ENCODE data around the gene PCBP3. TPM values are rescaled to one million over a fixed set of nuclear protein-coding genes. Genes with fewer than 3 reads are reported as not detected.
"Not testable (repeated sequence)": the region's sequence is repeated elsewhere in the genome, so short reads cannot be mapped to it uniquely, and the experiment has no call there.

The PCBP3 gene
- total and polyA plus RNA-seq, 2 of the 8 experiments (the other 6 are each of a cell fraction or from before 2014, with no cell fraction given) = 3.5 to 6.3 TPM

DNA sequence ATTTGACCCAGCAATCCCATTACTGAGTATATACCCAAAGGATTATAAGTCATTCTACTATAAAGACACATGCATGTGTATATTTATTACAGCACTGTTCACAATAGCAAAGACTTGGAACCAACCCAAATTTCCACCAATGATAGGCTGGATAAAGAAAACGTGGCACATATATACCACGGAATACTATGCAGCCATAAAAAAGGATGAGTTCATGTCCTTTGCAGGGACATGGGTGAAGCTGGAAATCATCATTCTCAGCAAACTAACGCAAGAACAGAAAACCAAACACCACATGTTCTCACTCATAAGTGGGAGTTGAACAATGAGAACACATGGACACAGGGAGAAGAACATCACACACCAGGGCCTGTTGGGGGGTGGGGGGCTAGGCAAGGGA lies 165.1 kb downstream of the PCBP3 start:
- H3K27me3 ChIP-seq (replicated peaks in 1 of 4; ENCODE audit: control insufficient read depth in 3 of 4, extremely low read depth in 1 of 4, insufficient read depth in 3 of 4, low read length in 3 of 4); H3K36me3 ChIP-seq (ENCODE audit: control insufficient read depth in 2 of 4, insufficient read depth in 4 of 4, low read length in 3 of 4); H2BK5ac ChIP-seq (ENCODE audit: low read depth, low read length); H3K9me3 ChIP-seq (ENCODE audit: insufficient read depth in 2 of 2, low read depth in 1 of 2, low read length in 1 of 2); H3K23me2 ChIP-seq (ENCODE audit: low read depth, low read length); H4K8ac ChIP-seq (ENCODE audit: extremely low read depth, insufficient read depth, low read length); POLR2A ChIA-PET (ENCODE audit: partially characterized antibody); H2BK12ac ChIP-seq (ENCODE audit: low read depth, low read length); H2BK120ac ChIP-seq (replicated peaks; ENCODE audit: low read depth, low read length); H3K9ac ChIP-seq (replicated peaks in 1 of 4; ENCODE audit: extremely low read depth in 1 of 4, low read depth in 3 of 4, low read length in 3 of 4); H3K79me2 ChIP-seq (ENCODE audit: control insufficient read depth in 1 of 2, insufficient read depth in 2 of 2, low read length in 2 of 2); H3K56ac ChIP-seq (replicated peaks; ENCODE audit: insufficient read length, low read depth, low read length); DNase-seq (ENCODE audit: low read depth in 1 of 2, low spot score in 2 of 2); H3K14ac ChIP-seq (ENCODE audit: insufficient read length); H2BK20ac ChIP-seq (ENCODE audit: low read length); H3K4me2 ChIP-seq (ENCODE audit: insufficient read depth in 1 of 2, low read depth in 2 of 2, low read length in 2 of 2); H3K4me3 ChIP-seq (ENCODE audit: extremely low read depth in 1 of 4, insufficient read depth in 2 of 4, low read depth in 3 of 4, low read length in 4 of 4); H2AK5ac ChIP-seq (ENCODE audit: low read depth, low read length); H2BK15ac ChIP-seq (ENCODE audit: low read length); H3K4me1 ChIP-seq (replicated peaks in 1 of 4; ENCODE audit: control insufficient read depth in 3 of 4, insufficient read depth in 4 of 4, low read length in 3 of 4); H3K79me1 ChIP-seq (ENCODE audit: low read depth, low read length); H4K5ac ChIP-seq (ENCODE audit: insufficient read length, low read depth, low read length); FAIRE-seq; H4K20me1 ChIP-seq (replicated peaks in 1 of 2; ENCODE audit: control insufficient read depth in 1 of 2, insufficient read depth in 2 of 2, low read length in 2 of 2); H4K91ac ChIP-seq (replicated peaks; ENCODE audit: insufficient read length, low read length); H2AFZ ChIP-seq (ENCODE audit: low read length); H3K18ac ChIP-seq (ENCODE audit: extremely low read depth, low read length); H3K23ac ChIP-seq (ENCODE audit: insufficient read length); H3K27ac ChIP-seq (ENCODE audit: low read depth, low read length); H3K4ac ChIP-seq (replicated peaks; ENCODE audit: insufficient read length, low read depth, low read length): not testable (repeated sequence)
- CTCF ChIA-PET (ENCODE audit: partially characterized antibody) = interaction anchor here (1.3 kb wide), 1 partner anchor 114 kb away, joined by 3 read pairs; no protein-coding TSS in a partner anchor
- WGBS, 2 experiments (ENCODE audit: extremely low coverage in 1 of 2, insufficient coverage in 1 of 2, insufficient read length in 1 of 2, insufficient replicate concordance in 2 of 2, low coverage in 1 of 2, low lambda C conversion rate in 2 of 2, missing lambda C conversion rate in 1 of 2) = 91% methylated on average over 3 of the region's 3 CpGs; no CpG with 5 or more reads in 1 of the 2 experiments
